ENCODE data around the gene ADAMTS16.

- no peak for TF ChIP-seq CTCF (IDR thresholded peaks at IDR 0.05)
- TF ChIP-seq POLR2A (IDR thresholded peaks at IDR 0.05) = no peak
Observed at GRCh38 chr5:5149154-5149553, 9.0 kb downstream of the ADAMTS16 start.

All from esophagus squamous epithelium (tissue), 4 donors.